HUES6 (cell line): Measurements from ENCODE around the gene C1QTNF7.

Source experiments
- H3K27ac ChIP-seq: 2 replicates; pipeline ENCODE4 v1.7.0; 2013; ENCODE audit warnings: low read depth, mild to moderate bottlenecking, low read length, inconsistent platforms
- H3K27me3 ChIP-seq: 2 replicates; pipeline ENCODE4 v1.6.1; 2013; ENCODE audit warnings: low read length; ENCODE audit not compliant: control insufficient read depth, insufficient read depth
- H3K36me3 ChIP-seq: 2 replicates; pipeline ENCODE4 v1.6.1; 2013; ENCODE audit warnings: low read length; ENCODE audit not compliant: control insufficient read depth, insufficient read depth
- H3K4me1 ChIP-seq: 2 replicates; pipeline ENCODE4 v1.6.1; 2013; ENCODE audit warnings: low read length; ENCODE audit not compliant: control insufficient read depth, insufficient read depth
- H3K4me3 ChIP-seq: 2 replicates; pipeline ENCODE4 v1.5.1; 2013; ENCODE audit warnings: low read depth, low read length
- H3K9ac ChIP-seq: one replicate; pipeline ENCODE4 v1.6.1; 2013; ENCODE audit warnings: mild to moderate bottlenecking, low read length
- H3K9me3 ChIP-seq: 2 replicates; pipeline ENCODE4 v1.6.1; 2013; ENCODE audit warnings: low read depth, low read length; ENCODE audit not compliant: control insufficient read depth, insufficient read depth

C1QTNF7 gene

DNA sequence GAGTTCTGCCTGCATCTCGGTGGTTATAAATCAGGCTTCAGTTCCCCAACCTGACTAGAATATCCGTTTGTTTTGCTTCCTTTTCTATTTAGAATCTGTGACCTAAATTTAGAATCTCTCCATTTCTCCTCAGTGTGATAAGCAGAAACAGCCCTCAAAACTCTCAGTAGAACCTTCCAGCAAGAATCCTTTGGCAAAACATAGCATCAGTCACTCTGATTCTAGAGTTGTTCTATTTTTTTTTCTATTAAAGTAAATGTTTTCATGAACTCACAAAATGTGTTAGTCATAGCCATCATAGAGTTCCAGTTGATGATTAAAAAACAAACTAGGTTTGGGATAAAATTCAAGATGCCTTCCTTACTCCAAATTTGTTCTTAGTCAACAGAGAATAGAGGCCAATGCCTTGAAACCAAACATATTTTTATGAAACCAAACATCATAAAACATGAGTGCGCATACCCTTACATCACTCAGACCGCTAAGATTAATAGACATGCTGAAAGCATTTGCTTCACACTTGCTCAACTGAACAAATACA lies 13.2 kb upstream of the C1QTNF7 start:
- no peak overlapping the region for H3K9ac ChIP-seq

DNA sequence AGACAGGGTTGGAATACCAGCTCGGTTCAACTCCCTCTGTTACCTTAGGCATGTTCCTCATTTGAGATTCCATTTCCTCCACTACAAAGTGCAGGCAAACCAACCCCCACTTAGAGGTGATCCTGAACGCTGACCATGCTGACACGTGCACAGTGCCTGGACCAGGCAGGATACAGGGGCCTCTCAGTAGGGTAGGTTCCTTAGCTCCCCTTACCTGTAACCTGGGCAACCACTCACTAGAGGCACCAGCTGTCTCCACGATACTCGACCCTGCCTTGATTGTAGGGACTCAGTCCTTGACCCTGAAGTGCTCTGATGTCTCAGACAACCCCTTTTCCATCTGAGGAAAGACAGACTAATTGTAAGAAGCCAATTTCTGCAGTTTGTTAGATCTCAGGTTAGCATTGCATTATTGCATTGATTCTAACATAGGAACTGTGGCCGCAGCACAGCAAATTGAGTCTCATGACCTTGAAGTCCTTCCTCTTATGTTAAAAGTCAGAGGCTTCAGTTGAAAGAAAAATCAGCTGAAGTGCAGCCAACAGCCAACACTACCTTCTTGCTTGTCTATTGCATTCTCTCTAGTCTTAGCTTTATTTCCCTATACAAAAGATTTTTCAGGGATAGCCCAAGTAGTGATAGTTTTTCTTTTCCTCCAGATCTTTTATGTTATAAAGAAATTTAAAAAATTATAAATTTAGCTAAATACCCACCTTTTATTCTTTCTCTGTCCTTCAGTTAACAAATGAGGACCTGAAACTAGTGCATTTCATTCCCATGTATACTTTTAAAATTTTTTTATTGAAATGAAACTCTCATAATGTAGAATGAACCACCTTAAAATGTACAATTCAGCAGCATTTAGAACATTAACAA lies 11.2 kb upstream of the C1QTNF7 start:
- H3K4me3 ChIP-seq, result no peak overlapping the region
- H3K9me3 ChIP-seq, result no peaks in the 10 kb centered on the region
- no peaks in the 10 kb centered on the region for H3K27me3 ChIP-seq
- H3K4me1 ChIP-seq, result peaks cover 14% of the 10 kb centered on the region
- H3K36me3 ChIP-seq, result no peaks in the 10 kb centered on the region
- H3K27ac ChIP-seq, result no peak overlapping the region
- no peak overlapping the region for H3K9ac ChIP-seq

More for the DNA sequence above, 13.2 kb upstream of the C1QTNF7 start:
- Histone ChIP-seq H3K4me3 (no peak overlapping the region), H3K27ac (no peak overlapping the region), H3K36me3 (no peaks in the 10 kb centered on the region), H3K4me1 (peaks cover 5% of the 10 kb centered on the region; the same call in 1 of the 2 replicates), H3K9me3 (no peaks in the 10 kb centered on the region), H3K27me3 (no peaks in the 10 kb centered on the region)

DNA sequence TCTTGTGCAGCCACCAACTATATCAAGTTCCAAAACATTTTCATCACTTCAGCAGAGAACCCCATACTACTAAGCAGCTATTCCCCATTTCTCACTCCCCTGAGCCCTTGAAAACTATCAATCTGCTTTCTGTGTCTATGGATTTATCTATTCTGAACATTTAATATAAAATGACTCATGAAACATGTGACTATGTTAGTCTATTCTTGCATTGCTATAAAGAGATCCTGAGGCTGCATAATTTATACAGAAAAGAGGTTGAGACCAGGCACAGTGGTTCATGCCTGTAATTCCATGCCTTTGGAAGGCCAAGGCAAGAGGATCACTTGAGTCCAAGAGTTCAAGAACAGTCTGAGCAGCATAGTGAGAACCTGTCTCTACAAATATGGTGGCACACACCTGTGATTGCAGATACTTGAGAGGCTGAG lies 10.6 kb upstream of the C1QTNF7 start:
- Histone ChIP-seq H3K27me3 (no peaks in the 10 kb centered on the region), H3K36me3 (no peaks in the 10 kb centered on the region), H3K9ac (no peak overlapping the region), H3K4me1 (peaks cover 14% of the 10 kb centered on the region), H3K27ac (no peak overlapping the region), H3K9me3 (no peaks in the 10 kb centered on the region), H3K4me3 (no peak overlapping the region)

DNA sequence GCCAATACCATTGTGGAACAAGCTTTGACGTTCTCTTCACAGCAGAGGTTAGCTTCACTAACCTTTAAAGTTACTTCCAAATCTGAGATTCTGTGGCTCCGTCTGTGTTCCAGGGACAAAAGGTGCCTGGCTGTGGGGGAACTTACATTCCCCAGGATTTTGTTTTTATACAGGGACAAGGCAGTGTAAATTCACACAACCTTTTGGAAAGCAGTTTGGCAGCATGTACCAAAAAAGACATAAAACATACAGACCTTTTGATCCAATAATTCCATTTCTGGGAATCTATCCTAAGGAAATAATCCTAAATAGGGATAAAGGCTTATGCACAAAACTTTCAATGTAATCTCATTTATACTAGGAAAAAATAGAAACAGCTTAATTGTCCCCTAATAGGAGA lies 8.9 kb upstream of the C1QTNF7 start:
- Histone ChIP-seq H3K27me3 (no peaks in the 10 kb centered on the region), H3K9ac (no peak overlapping the region), H3K4me3 (no peak overlapping the region), H3K36me3 (no peaks in the 10 kb centered on the region), H3K4me1 (peaks cover 14% of the 10 kb centered on the region), H3K27ac (no peak overlapping the region), H3K9me3 (no peaks in the 10 kb centered on the region)

DNA sequence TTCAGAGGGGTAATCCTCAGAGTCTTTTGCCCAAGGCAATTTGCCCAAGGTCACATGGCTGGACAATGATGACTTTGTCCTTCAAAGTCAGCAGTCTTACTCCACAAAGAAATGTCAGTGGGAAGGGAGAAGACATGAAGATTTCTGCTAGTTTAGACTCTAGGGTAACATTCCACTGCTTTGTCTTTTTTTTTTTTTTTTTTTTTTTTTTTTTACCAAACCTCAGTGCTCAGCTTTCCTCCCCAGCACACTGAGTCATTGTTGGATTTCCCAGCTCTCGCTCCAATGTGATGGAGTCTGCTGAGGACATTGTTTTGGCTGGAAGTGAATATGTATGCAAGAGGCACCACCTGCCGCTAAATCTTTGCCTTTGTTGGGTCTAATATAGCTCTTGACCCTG lies 7.2 kb upstream of the C1QTNF7 start:
- Histone ChIP-seq H3K27me3 (no peaks in the 10 kb centered on the region), H3K27ac (no peak overlapping the region), H3K36me3 (no peaks in the 10 kb centered on the region), H3K4me3 (no peak overlapping the region), H3K4me1 (peaks cover 14% of the 10 kb centered on the region), H3K9ac (no peak overlapping the region), H3K9me3 (no peaks in the 10 kb centered on the region)

DNA sequence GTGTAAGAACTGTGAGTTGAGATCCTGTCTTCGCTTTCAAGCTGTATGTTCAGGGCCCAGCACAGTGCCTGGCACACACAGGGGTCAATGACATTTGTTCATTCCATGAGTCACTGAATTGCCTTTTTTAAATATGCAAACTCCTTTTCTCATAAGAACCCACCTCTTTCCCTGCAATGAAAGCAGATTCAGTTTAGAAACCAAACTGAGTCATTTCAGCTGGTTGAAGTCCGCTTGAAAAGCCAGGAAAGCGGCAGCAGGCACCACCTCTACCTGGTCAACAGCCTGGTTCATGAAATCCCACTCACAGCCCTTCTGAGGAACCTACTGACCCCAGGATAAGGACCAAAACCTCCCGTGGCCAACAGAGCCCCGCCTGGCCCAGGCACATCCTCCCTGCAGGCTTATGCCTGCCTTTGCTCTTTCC lies 4.5 kb upstream of the C1QTNF7 start:
- Histone ChIP-seq H3K9ac (no peak overlapping the region), H3K4me3 (no peak overlapping the region), H3K27me3 (no peaks in the 10 kb centered on the region), H3K27ac (no peak overlapping the region), H3K9me3 (no peaks in the 10 kb centered on the region), H3K4me1 (peaks cover 14% of the 10 kb centered on the region), H3K36me3 (no peaks in the 10 kb centered on the region)

DNA sequence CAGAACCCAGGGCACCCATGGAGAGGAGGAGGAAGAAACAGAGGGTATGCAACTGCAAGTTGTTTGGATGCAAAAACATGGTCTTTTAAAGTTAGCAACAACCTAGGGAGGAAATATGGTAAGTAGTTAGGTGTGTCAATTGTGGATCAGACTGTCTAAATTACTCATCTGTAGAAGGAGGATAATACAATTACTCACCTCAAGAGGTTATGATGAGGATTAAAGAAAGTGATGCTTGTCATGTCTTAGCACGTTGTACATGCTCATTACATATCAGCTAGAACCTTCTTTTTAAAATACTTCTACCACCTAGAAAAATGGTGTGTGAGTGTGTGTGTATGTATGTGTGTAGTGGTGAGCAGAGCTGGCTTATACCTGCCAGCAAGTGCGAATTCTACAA lies 2.3 kb upstream of the C1QTNF7 start:
- H3K9ac ChIP-seq, result no peak overlapping the region
- H3K4me3 ChIP-seq, result no peak overlapping the region
- peaks cover 8% of the 10 kb centered on the region for H3K4me1 ChIP-seq
- H3K36me3 ChIP-seq, result no peaks in the 10 kb centered on the region
- H3K27ac ChIP-seq, result no peak overlapping the region
- H3K27me3 ChIP-seq, result no peaks in the 10 kb centered on the region
- H3K9me3 ChIP-seq, result no peaks in the 10 kb centered on the region

DNA sequence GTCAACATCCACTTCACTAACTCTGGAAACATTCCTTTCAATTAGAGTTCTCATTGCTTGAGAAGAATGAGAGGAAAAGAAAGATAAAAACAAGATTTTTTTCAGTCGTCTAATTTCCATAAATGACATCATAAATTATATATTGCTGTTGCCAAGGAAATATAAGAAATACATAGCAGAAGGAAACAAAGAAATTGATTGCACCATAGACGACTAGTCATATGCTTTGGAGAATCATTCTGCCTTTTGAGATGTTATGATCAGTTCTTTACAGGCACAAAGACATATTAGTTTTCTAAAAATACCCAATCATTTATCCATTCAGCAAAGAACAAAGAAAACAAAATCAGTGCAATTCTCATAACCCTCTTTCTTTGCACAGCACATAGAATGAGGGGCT lies 672 bp upstream of the C1QTNF7 start:
- no peaks in the 10 kb centered on the region for H3K36me3 ChIP-seq
- H3K27ac ChIP-seq, result no peak overlapping the region
- no peaks in the 10 kb centered on the region for H3K9me3 ChIP-seq
- H3K4me1 ChIP-seq, result no peaks in the 10 kb centered on the region
- H3K4me3 ChIP-seq, result no peak overlapping the region
- no peak overlapping the region for H3K9ac ChIP-seq
- H3K27me3 ChIP-seq, result no peaks in the 10 kb centered on the region

DNA sequence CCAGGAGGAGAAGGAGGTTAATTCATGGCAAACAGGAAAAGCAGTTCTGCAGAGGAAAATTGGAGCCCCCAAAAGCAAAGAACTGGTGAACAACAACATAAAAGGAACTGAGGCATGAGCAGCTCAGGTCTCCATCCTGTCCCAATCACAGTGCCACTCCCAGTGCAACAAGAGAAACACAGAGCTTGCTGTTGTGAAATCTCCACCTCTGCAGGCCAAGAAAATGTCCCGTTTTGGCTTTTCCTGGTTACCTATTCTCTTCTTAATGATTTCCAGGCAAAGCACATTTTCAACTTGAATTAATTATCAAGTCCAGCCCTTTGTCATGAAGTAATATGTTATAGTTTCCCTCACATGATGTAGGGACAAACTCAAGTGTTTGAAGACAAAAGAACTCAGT lies 778 bp downstream of the C1QTNF7 start:
- no peaks in the 10 kb centered on the region for H3K36me3 ChIP-seq
- no peak overlapping the region for H3K27ac ChIP-seq
- H3K27me3 ChIP-seq, result no peaks in the 10 kb centered on the region
- no peak overlapping the region for H3K9ac ChIP-seq
- H3K4me3 ChIP-seq, result no peak overlapping the region
- H3K9me3 ChIP-seq, result no peaks in the 10 kb centered on the region
- H3K4me1 ChIP-seq, result no peaks in the 10 kb centered on the region

DNA sequence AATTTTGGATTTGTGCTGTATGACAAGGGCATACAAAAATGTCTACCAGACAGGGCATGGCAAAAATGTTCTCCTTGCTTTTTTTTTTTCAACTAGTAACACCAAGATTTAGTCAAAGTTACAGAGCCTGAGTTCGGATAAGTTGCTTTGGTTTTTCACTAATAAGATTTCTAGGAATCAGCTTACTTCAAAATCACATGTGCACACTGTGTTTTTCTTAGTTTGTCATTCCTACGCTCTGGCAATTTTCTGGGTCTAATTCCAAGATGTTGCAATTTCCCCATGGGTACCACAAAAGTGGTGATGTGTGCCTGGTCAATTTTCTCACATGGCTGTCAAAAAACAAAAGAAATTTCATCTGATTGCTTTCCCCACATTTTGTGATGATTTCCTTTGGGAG lies 6.3 kb downstream of the C1QTNF7 start:
- no peak overlapping the region for H3K4me3 ChIP-seq
- no peaks in the 10 kb centered on the region for H3K9me3 ChIP-seq
- H3K4me1 ChIP-seq, result no peaks in the 10 kb centered on the region
- H3K9ac ChIP-seq, result no peak overlapping the region
- H3K27me3 ChIP-seq, result no peaks in the 10 kb centered on the region
- no peaks in the 10 kb centered on the region for H3K36me3 ChIP-seq
- no peak overlapping the region for H3K27ac ChIP-seq

DNA sequence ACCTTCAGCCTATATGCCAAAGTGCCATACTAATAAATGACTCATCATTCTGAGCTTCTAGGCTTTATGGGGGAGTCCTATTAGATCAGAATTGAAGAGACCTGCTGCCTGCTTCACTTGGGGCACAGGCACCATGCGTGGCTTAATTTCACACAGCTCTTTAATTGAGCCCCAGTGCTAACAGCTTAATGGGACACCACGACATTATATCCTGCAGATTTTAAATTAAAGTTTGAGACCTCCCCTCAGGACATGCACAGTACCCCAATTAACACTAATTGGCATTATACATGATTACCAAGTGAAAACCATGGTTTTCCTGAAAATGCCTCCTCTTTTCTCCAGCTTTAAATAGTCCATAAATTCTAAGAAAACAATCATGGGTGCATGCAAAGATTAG lies 6.8 kb downstream of the C1QTNF7 start:
- H3K9ac ChIP-seq, result no peak overlapping the region
- H3K36me3 ChIP-seq, result no peaks in the 10 kb centered on the region

More for the DNA sequence above, 6.8 kb downstream of the C1QTNF7 start:
- H3K4me3 ChIP-seq, result no peak overlapping the region
- H3K9me3 ChIP-seq, result no peaks in the 10 kb centered on the region
- no peak overlapping the region for H3K27ac ChIP-seq
- H3K4me1 ChIP-seq, result no peaks in the 10 kb centered on the region
- H3K27me3 ChIP-seq, result no peaks in the 10 kb centered on the region
